HEK293 (cell line): ENCODE results near the gene TMEM184B.

Source experiments
- CTCF ChIA-PET: fragments of 350-600 bp; formaldehyde crosslinking; extraction: SDS; loops from one replicate; lab custom pipeline; 2021; ENCODE audit warnings: antibody characterized with exemption; lab: Yijun Ruan, JAX
- POLR2A ChIA-PET: fragments of 300-600 bp; formaldehyde crosslinking; extraction: SDS; loops from one replicate; lab custom pipeline; 2020; ENCODE audit warnings: antibody characterized with exemption, inconsistent platforms; lab: Yijun Ruan, JAX
- H3K27ac ChIP-seq: fragments of 200-500 bp; sonication (Bioruptor generic); 2 replicates; pipeline ENCODE4 v1.5.1; 2014; ENCODE audit warnings: low read depth, low read length, control low read depth, inconsistent platforms; ENCODE audit errors: extremely low read depth
- H3K36me3 ChIP-seq, 2 experiments: fragments of 200-500 bp in 1 of 2; sonication (Bioruptor generic) in 1 of 2; 1 replicate in 1 of 2; 2 replicates in 1 of 2; pipeline ENCODE4 v1.5.1; 2014 to 2017; ENCODE audit warnings: inconsistent platforms in 2 of 2, low read length in 2 of 2; ENCODE audit not compliant: control insufficient read depth in 2 of 2, insufficient read depth in 1 of 2
- H3K4me1 ChIP-seq: fragments of 200-500 bp; sonication (Bioruptor generic); 2 replicates; pipeline ENCODE4 v1.5.1; 2014; ENCODE audit warnings: mild to moderate bottlenecking, low read length, inconsistent platforms; ENCODE audit not compliant: control insufficient read depth, insufficient read depth
- H3K4me3 ChIP-seq: 2 replicates; pipeline ENCODE4 v1.5.1; 2011; ENCODE audit warnings: low read depth, mild to moderate bottlenecking, control low read depth, low read length, moderate library complexity
- H3K9me3 ChIP-seq: fragments of 200-500 bp; sonication (Bioruptor generic); 2 replicates; pipeline ENCODE4 v1.5.1; 2014; ENCODE audit warnings: low read depth, low read length, inconsistent platforms; ENCODE audit not compliant: control insufficient read depth, insufficient read depth
- GLIS1 ChIP-seq: fragments of 450-650 bp; formaldehyde crosslinking; IDR thresholded peaks from 2 replicates; pipeline ENCODE4 v1.5.1; 2016; ENCODE audit warnings: missing biosample characterization, missing genetic modification characterization
- KLF7 ChIP-seq: fragments of 450-650 bp; formaldehyde crosslinking; IDR thresholded peaks from 2 replicates; pipeline ENCODE4 v1.5.1; 2016; ENCODE audit warnings: missing biosample characterization, missing genetic modification characterization, borderline replicate concordance
- ZBTB8A ChIP-seq: fragments of 450-650 bp; formaldehyde crosslinking; IDR thresholded peaks from 2 replicates; pipeline ENCODE4 v1.5.1; 2016; ENCODE audit warnings: missing biosample characterization, missing genetic modification characterization
- ZFP3 ChIP-seq: fragments of 450-650 bp; formaldehyde crosslinking; IDR thresholded peaks from 2 replicates; pipeline ENCODE4 v1.5.1; 2016; ENCODE audit warnings: low read depth, missing biosample characterization, missing genetic modification characterization
- ZNF16 ChIP-seq: fragments of 450-650 bp; formaldehyde crosslinking; IDR thresholded peaks from 2 replicates; pipeline ENCODE4 v1.5.1; 2016; ENCODE audit warnings: low read depth, missing biosample characterization, missing genetic modification characterization
- ZNF174 ChIP-seq: fragments of 450-650 bp; formaldehyde crosslinking; IDR thresholded peaks from 2 replicates; pipeline ENCODE4 v1.5.0; 2017; ENCODE audit warnings: missing biosample characterization, mild to moderate bottlenecking, missing genetic modification characterization
- ZNF184 ChIP-seq: fragments of 450-650 bp; IDR thresholded peaks from 2 replicates; pipeline ENCODE4 v1.5.1; 2018; ENCODE audit warnings: missing biosample characterization, mild to moderate bottlenecking, missing genetic modification characterization
- ZNF274 ChIP-seq, 2 experiments: fragments of 200-500 bp in 1 of 2; fragments of 450-650 bp in 1 of 2; sonication (Bioruptor generic) in 1 of 2; formaldehyde crosslinking in 1 of 2; IDR thresholded peaks; 2 replicates each; pipeline versions ENCODE4 v1.5.1 to v1.6.1; 2014 to 2016; ENCODE audit warnings: borderline replicate concordance in 1 of 2, inconsistent platforms in 1 of 2, low read length in 1 of 2, missing biosample characterization in 1 of 2, missing genetic modification characterization in 1 of 2
- ZNF335 ChIP-seq: fragments of 450-650 bp; formaldehyde crosslinking; conservative IDR thresholded peaks from 2 replicates; pipeline ENCODE4 v1.5.1; 2016; ENCODE audit warnings: missing biosample characterization, missing genetic modification characterization
- ZNF37A ChIP-seq: fragments of 450-650 bp; IDR thresholded peaks from 2 replicates; pipeline ENCODE4 v1.5.1; 2018; ENCODE audit warnings: missing biosample characterization, missing genetic modification characterization
- ZNF548 ChIP-seq: fragments of 450-650 bp; formaldehyde crosslinking; IDR thresholded peaks from 2 replicates; pipeline ENCODE4 v1.5.1; 2016; ENCODE audit warnings: missing biosample characterization, missing genetic modification characterization
- ZNF571 ChIP-seq: fragments of 450-650 bp; formaldehyde crosslinking; IDR thresholded peaks from 2 replicates; pipeline ENCODE4 v1.5.0; 2017; ENCODE audit warnings: missing biosample characterization, missing genetic modification characterization
- ZNF623 ChIP-seq: fragments of 450-650 bp; formaldehyde crosslinking; IDR thresholded peaks from 2 replicates; pipeline ENCODE4 v1.5.1; 2016; ENCODE audit warnings: missing biosample characterization, missing genetic modification characterization
- ZNF658 ChIP-seq: fragments of 450-650 bp; formaldehyde crosslinking; IDR thresholded peaks from 2 replicates; pipeline ENCODE4; 2016; ENCODE audit warnings: missing biosample characterization, missing genetic modification characterization
- ZNF747 ChIP-seq: fragments of 450-650 bp; formaldehyde crosslinking; IDR thresholded peaks from 2 replicates; pipeline ENCODE4 v1.5.1; 2016; ENCODE audit warnings: missing biosample characterization, missing genetic modification characterization
- ZNF76 ChIP-seq: fragments of 450-650 bp; formaldehyde crosslinking; IDR thresholded peaks from 2 replicates; pipeline ENCODE4; 2016; ENCODE audit warnings: low read depth, missing biosample characterization, missing genetic modification characterization, borderline replicate concordance
- ZNF785 ChIP-seq: fragments of 450-650 bp; formaldehyde crosslinking; IDR thresholded peaks from 2 replicates; pipeline ENCODE4 v1.5.1; 2016; ENCODE audit warnings: missing biosample characterization, missing genetic modification characterization
- ZNF843 ChIP-seq: fragments of 450-650 bp; formaldehyde crosslinking; IDR thresholded peaks from 2 replicates; pipeline ENCODE4 v1.5.1; 2016; ENCODE audit warnings: missing biosample characterization, missing genetic modification characterization
- TF ChIP-seq, protein P1 (sequence below): fragments of 450-650 bp; formaldehyde crosslinking; IDR thresholded peaks from 2 replicates; pipeline ENCODE4 v1.5.0; 2017; ENCODE audit warnings: missing biosample characterization, missing genetic modification characterization, borderline replicate concordance
- TF ChIP-seq, protein P2 (sequence below): fragments of 450-650 bp; formaldehyde crosslinking; IDR thresholded peaks from 2 replicates; pipeline ENCODE4 v1.5.1; 2016; ENCODE audit warnings: missing biosample characterization, missing genetic modification characterization
- TF ChIP-seq, protein P3 (sequence below): fragments of 450-650 bp; formaldehyde crosslinking; IDR thresholded peaks from 2 replicates; pipeline ENCODE4 v1.5.1; 2016; ENCODE audit warnings: missing biosample characterization, missing genetic modification characterization
- TF ChIP-seq, protein P4 (sequence below): fragments of 450-650 bp; formaldehyde crosslinking; conservative IDR thresholded peaks from 2 replicates; pipeline ENCODE4 v1.5.1; 2016; ENCODE audit warnings: low read depth, missing biosample characterization, missing genetic modification characterization

TMEM184B gene

DNA sequence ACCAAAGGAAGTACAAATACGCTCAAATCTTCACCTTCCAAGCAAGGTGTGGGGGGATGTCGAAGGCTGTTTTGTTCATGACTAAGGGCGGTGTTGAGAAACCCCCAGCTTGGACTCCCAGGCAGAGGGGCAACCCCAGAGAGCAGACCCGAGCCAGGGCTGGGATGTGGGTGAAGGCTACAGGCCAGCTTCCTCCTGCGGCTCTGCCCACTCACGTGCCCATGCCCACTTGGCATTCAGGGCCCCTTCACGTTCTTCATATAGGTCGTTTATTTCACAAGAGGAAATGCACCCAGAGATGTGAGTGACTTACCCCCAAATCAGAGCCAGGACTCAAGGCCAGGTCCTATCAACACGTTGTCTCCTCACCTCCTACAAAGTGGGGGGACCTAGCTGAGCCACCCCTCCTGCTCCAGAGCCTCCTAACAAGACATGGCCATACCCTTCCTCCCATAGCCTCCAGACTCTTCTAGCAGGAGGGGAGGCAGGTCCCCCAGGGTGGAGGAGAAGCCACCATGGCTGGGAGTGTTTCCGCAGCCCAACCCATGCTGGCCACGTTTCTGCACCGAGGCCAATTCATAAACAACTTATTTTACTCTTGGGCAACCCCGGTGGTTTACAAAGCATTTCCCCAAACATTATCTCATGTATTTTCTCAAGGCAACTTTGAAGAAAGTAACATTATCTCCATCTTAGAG, 22.0 kb downstream of the TMEM184B start:
- Histone ChIP-seq H3K27ac (no peak overlapping the region), H3K9me3 (no peaks in the 10 kb centered on the region), H3K4me3 (no peak overlapping the region), H3K36me3 (peaks cover 0 to 29% of the 10 kb centered on the region in 2 experiments; a peak in 1 of 3 replicates), H3K4me1 (no peaks in the 10 kb centered on the region)
- ChIA-PET CTCF (interaction anchor here (0.6 to 1.0 kb wide), 2 partner anchors 321 to 340 kb away, joined by 3 to 4 read pairs; no protein-coding TSS in a partner anchor), POLR2A (interaction anchor here (0.6 kb wide), 1 partner anchor 9 kb away, joined by 3 read pairs; no protein-coding TSS in a partner anchor)
- no peak for TF ChIP-seq ZNF747
- no peak for TF ChIP-seq ZNF76 (tag by site-specific recombination)
- TF ChIP-seq ZNF843 (tag by site-specific recombination) = no peak
- no peak for TF ChIP-seq ZNF571 (tag by site-specific recombination)
- no peak for TF ChIP-seq KLF7 (tag by site-specific recombination)
- TF ChIP-seq ZNF184 (tag by site-specific recombination) = no peak
- TF ChIP-seq ZNF37A (tag by site-specific recombination) = no peak
- no peak for TF ChIP-seq ZNF548 (tag by site-specific recombination)
- no peak for TF ChIP-seq ZNF16 (tag by site-specific recombination)
- TF ChIP-seq GLIS1 = no peak
- no peak for TF ChIP-seq ZNF174
- no peak for TF ChIP-seq ZFP3
- TF ChIP-seq ZBTB8A (tag by site-specific recombination) = no peak
- TF ChIP-seq ZNF658 (tag by site-specific recombination) = no peak

DNA sequence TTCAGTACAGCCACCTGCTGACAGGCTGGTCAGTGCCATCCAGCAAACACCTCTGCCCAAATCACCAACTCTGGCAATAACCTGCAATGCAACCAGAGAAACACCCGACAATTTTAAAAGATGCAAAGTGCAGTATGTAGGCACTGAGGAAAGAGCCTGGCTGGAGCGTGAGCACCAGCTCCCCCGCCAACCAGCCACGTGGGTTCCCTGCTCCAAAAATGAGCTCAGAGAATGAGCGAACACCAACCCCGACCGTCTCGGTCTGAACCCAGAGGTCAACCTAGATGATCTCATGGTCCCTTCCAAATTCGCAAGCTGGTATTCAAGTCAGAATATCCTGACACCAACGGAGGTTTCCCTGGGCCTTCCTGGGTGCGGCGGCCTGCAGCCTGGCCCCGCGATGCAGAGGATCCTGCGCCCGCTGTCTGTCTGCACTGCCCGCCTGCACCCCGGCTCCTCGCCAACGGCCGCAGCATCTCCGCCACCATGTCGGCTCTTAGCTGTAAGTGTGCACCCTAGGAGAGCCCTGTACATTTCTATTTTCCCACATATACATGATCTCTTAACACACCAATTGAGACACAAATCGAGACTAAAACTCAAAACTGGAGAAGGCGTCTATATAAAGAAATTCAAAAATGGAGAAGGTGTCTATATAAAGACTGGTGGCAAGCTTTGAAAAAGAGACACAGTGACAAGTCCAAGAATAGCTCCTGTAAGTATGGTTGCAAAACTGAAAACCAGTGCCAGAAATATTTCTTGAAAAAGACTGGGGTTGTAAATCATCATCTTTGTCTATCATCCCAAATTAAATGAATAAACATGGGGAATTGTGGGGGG, 22.8 kb downstream of the TMEM184B start:
- no peak overlapping the region for H3K27ac ChIP-seq
- TF ChIP-seq, protein P1, sequence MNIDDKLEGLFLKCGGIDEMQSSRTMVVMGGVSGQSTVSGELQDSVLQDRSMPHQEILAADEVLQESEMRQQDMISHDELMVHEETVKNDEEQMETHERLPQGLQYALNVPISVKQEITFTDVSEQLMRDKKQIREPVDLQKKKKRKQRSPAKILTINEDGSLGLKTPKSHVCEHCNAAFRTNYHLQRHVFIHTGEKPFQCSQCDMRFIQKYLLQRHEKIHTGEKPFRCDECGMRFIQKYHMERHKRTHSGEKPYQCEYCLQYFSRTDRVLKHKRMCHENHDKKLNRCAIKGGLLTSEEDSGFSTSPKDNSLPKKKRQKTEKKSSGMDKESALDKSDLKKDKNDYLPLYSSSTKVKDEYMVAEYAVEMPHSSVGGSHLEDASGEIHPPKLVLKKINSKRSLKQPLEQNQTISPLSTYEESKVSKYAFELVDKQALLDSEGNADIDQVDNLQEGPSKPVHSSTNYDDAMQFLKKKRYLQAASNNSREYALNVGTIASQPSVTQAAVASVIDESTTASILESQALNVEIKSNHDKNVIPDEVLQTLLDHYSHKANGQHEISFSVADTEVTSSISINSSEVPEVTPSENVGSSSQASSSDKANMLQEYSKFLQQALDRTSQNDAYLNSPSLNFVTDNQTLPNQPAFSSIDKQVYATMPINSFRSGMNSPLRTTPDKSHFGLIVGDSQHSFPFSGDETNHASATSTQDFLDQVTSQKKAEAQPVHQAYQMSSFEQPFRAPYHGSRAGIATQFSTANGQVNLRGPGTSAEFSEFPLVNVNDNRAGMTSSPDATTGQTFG = no peak
- TF ChIP-seq, protein P2, sequence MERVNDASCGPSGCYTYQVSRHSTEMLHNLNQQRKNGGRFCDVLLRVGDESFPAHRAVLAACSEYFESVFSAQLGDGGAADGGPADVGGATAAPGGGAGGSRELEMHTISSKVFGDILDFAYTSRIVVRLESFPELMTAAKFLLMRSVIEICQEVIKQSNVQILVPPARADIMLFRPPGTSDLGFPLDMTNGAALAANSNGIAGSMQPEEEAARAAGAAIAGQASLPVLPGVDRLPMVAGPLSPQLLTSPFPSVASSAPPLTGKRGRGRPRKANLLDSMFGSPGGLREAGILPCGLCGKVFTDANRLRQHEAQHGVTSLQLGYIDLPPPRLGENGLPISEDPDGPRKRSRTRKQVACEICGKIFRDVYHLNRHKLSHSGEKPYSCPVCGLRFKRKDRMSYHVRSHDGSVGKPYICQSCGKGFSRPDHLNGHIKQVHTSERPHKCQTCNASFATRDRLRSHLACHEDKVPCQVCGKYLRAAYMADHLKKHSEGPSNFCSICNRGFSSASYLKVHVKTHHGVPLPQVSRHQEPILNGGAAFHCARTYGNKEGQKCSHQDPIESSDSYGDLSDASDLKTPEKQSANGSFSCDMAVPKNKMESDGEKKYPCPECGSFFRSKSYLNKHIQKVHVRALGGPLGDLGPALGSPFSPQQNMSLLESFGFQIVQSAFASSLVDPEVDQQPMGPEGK (tag by site-specific recombination) = no peak
- no peak for TF ChIP-seq ZNF335 (tag by site-specific recombination)
- TF ChIP-seq, protein P3, sequence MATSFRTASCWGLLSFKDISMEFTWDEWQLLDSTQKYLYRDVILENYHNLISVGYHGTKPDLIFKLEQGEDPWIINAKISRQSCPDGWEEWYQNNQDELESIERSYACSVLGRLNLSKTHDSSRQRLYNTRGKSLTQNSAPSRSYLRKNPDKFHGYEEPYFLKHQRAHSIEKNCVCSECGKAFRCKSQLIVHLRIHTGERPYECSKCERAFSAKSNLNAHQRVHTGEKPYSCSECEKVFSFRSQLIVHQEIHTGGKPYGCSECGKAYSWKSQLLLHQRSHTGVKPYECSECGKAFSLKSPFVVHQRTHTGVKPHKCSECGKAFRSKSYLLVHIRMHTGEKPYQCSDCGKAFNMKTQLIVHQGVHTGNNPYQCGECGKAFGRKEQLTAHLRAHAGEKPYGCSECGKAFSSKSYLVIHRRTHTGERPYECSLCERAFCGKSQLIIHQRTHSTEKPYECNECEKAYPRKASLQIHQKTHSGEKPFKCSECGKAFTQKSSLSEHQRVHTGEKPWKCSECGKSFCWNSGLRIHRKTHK = no peak
- TF ChIP-seq ZNF274 (IDR thresholded peaks at IDR 0.05; ENCODE audit: low read length) = no peak
- TF ChIP-seq ZNF274 (tag by site-specific recombination; IDR thresholded peaks at IDR 0.05; ENCODE audit: borderline replicate concordance) = no peak
- no peak for TF ChIP-seq ZNF785 (tag by site-specific recombination)
- TF ChIP-seq, protein P4, sequence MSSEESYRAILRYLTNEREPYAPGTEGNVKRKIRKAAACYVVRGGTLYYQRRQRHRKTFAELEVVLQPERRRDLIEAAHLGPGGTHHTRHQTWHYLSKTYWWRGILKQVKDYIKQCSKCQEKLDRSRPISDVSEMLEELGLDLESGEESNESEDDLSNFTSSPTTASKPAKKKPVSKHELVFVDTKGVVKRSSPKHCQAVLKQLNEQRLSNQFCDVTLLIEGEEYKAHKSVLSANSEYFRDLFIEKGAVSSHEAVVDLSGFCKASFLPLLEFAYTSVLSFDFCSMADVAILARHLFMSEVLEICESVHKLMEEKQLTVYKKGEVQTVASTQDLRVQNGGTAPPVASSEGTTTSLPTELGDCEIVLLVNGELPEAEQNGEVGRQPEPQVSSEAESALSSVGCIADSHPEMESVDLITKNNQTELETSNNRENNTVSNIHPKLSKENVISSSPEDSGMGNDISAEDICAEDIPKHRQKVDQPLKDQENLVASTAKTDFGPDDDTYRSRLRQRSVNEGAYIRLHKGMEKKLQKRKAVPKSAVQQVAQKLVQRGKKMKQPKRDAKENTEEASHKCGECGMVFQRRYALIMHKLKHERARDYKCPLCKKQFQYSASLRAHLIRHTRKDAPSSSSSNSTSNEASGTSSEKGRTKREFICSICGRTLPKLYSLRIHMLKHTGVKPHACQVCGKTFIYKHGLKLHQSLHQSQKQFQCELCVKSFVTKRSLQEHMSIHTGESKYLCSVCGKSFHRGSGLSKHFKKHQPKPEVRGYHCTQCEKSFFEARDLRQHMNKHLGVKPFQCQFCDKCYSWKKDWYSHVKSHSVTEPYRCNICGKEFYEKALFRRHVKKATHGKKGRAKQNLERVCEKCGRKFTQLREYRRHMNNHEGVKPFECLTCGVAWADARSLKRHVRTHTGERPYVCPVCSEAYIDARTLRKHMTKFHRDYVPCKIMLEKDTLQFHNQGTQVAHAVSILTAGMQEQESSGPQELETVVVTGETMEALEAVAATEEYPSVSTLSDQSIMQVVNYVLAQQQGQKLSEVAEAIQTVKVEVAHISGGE (tag by site-specific recombination) = no peak
- TF ChIP-seq ZNF623 (tag by site-specific recombination) = no peak

More for the DNA sequence above, 22.8 kb downstream of the TMEM184B start:
- Histone ChIP-seq H3K4me1 (no peaks in the 10 kb centered on the region), H3K36me3 (peaks cover 0 to 36% of the 10 kb centered on the region in 2 experiments; a peak in 1 of 3 replicates), H3K4me3 (no peak overlapping the region), H3K9me3 (no peaks in the 10 kb centered on the region)
- ChIA-PET CTCF (interaction anchor here (0.6 to 1.0 kb wide), 2 partner anchors 136 to 322 kb away, joined by 3 to 4 read pairs; no protein-coding TSS in a partner anchor), POLR2A (no interaction called here)
